ENCODE measurements around the gene BRD7.

DNA sequence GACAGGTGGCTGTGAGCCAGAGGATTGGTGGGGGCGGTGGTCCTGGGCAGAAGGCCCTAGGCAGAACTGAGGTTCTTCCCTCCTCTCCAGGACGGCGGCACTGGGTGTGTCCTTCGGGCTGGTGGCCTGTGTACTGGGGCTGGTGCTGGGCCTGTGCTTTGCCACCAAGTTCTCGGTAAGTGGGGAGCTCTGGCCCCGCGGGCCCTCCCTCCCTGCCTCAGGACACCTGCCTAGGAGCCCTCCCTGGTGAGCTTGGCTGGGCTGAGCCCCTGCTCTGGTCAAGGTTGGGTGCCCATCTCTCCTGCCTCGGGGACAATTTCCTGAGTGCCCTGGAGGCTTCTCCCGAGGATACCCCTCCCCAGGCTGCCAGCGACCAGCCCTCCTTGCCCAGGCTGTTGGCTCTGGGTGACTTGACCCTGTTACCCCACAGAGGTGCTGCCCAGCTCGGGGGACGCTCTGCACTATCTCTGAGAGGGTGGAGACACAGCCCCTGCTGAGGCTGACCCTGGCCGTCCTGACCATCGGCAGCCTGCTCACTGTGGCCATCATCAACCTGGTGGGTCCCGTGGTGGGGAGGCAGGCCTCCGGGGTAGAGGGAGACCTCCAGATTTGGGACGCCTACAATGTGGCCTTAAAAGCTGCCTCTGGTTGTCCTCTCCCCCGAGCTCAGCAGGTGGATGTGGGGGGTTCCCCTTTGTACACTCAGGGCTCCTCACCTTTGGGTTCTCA lies 60.4 kb downstream of the BRD7 start:
- TF ChIP-seq CEBPB (IDR thresholded peaks at IDR 0.05; ENCODE audit: low read depth, low read length): no peak
- TF ChIP-seq, protein P1, sequence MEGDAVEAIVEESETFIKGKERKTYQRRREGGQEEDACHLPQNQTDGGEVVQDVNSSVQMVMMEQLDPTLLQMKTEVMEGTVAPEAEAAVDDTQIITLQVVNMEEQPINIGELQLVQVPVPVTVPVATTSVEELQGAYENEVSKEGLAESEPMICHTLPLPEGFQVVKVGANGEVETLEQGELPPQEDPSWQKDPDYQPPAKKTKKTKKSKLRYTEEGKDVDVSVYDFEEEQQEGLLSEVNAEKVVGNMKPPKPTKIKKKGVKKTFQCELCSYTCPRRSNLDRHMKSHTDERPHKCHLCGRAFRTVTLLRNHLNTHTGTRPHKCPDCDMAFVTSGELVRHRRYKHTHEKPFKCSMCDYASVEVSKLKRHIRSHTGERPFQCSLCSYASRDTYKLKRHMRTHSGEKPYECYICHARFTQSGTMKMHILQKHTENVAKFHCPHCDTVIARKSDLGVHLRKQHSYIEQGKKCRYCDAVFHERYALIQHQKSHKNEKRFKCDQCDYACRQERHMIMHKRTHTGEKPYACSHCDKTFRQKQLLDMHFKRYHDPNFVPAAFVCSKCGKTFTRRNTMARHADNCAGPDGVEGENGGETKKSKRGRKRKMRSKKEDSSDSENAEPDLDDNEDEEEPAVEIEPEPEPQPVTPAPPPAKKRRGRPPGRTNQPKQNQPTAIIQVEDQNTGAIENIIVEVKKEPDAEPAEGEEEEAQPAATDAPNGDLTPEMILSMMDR (conservative IDR thresholded peaks at IDR 0.05; ENCODE audit: low read depth, low read length): no peak
- no peak for TF ChIP-seq POLR2A (IDR thresholded peaks at IDR 0.05; ENCODE audit: low read depth, low read length)
- no peak for TF ChIP-seq RAD21 (IDR thresholded peaks at IDR 0.05; ENCODE audit: low read length)
- TF ChIP-seq FOS (IDR thresholded peaks at IDR 0.05; ENCODE audit: low read depth, low read length): no peak
- TF ChIP-seq BHLHE40 (IDR thresholded peaks at IDR 0.05; ENCODE audit: low read depth, low read length): no peak
- TF ChIP-seq RFX5 (IDR thresholded peaks at IDR 0.05; ENCODE audit: low read depth, low read length): no peak
- TF ChIP-seq MAFK (IDR thresholded peaks at IDR 0.05; ENCODE audit: low read depth, low read length): no peak
- TF ChIP-seq, protein P2, sequence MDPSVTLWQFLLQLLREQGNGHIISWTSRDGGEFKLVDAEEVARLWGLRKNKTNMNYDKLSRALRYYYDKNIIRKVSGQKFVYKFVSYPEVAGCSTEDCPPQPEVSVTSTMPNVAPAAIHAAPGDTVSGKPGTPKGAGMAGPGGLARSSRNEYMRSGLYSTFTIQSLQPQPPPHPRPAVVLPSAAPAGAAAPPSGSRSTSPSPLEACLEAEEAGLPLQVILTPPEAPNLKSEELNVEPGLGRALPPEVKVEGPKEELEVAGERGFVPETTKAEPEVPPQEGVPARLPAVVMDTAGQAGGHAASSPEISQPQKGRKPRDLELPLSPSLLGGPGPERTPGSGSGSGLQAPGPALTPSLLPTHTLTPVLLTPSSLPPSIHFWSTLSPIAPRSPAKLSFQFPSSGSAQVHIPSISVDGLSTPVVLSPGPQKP (IDR thresholded peaks at IDR 0.05; ENCODE audit: borderline replicate concordance, low read depth, low read length): no peak
- no peak for TF ChIP-seq RCOR1 (IDR thresholded peaks at IDR 0.05; ENCODE audit: insufficient replicate concordance, low read length)
- no peak for TF ChIP-seq MAZ (IDR thresholded peaks at IDR 0.05; ENCODE audit: borderline replicate concordance, low read depth, low read length)
- TF ChIP-seq SMC3 (IDR thresholded peaks at IDR 0.05; ENCODE audit: low read depth, low read length): no peak

Measured in IMR-90 (cell line).